Stimulated activated CD8-positive, alpha-beta memory T cell treated with anti-CD3 and anti-CD28 coated beads, Interleukin-7, amount 100 ng/mL, for 24 hours (primary cell): ENCODE measurements around the gene RAD51B.

Experiments
- DNase-seq: peaks from one replicate; pipeline ENCODE4 v3.0.0-alpha.2; 2020; ENCODE audit warnings: low read depth

Gene RAD51B

GRCh38 chr14:68306934-68307789, 487.6 kb downstream of the RAD51B start:
- DNase-seq: no peak

GRCh38 chr14:68307790-68308168, 488.2 kb downstream of the RAD51B start:
- no peak for DNase-seq

GRCh38 chr14:68308726-68309520, 489.3 kb downstream of the RAD51B start:
- DNase-seq: no peak

DNA sequence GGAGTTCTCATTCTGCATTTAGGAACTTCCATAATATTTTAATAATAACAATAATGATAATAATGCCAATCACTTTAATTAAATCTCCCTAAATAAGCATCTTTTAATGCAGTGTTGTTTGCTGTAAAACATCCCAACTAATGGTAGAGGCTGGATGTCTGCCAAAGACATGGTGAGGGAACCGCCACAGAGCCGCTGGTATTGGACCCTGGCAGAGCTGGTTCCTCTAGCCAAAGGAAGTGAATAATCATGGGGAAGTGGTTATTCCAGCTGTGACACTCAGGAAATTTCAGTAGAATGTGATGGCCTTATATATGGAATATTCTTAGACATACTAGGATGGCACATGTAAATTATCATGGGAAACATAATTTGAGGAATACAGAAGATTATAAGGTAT, 490.0 kb downstream of the RAD51B start:
- no peak for DNase-seq

DNA sequence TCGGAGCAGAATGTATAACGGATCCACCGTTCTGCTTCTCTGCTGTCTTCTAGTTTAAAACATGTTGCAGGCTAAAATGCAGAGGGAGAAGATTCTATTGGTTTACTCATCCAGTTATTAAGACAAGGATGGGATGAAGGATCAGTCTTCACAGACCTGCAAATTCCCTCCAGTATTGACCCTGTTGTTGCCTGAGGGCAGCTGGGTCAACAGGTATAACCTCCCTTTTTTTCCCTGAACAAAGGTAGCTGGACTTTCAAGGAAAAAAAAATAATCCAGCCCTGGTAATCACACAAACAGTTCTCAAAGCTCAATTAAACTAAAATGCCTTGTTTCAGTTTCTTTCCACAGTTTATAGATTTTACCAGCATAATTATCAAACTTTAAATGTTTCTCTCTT, 492.7 kb downstream of the RAD51B start:
- no peak for DNase-seq

- DNase-seq: no peak
Measured at GRCh38 chr14:68312884-68313610, 493.5 kb downstream of the RAD51B start.

- no peak for DNase-seq
Measured at GRCh38 chr14:68314642-68315041, 495.1 kb downstream of the RAD51B start.

DNA sequence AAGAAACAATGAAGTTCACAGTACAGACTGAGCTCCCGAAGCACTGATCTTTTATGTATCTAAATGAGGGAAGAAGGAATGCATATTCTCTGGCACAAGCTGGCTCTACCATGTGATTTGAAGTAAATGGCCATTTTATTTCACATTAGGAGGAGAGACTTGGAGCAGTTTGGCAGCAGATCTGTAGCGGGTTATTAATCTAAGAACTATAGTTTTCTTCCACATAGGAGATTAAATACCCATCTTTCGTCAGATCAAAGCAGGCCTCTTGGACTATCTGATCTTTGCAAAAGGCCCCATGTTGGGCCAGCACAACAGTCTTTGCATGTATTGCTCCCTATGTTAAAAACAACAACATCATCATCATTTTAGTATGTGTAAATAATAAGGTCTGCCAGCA, 495.5 kb downstream of the RAD51B start:
- DNase-seq: no peak

DNA sequence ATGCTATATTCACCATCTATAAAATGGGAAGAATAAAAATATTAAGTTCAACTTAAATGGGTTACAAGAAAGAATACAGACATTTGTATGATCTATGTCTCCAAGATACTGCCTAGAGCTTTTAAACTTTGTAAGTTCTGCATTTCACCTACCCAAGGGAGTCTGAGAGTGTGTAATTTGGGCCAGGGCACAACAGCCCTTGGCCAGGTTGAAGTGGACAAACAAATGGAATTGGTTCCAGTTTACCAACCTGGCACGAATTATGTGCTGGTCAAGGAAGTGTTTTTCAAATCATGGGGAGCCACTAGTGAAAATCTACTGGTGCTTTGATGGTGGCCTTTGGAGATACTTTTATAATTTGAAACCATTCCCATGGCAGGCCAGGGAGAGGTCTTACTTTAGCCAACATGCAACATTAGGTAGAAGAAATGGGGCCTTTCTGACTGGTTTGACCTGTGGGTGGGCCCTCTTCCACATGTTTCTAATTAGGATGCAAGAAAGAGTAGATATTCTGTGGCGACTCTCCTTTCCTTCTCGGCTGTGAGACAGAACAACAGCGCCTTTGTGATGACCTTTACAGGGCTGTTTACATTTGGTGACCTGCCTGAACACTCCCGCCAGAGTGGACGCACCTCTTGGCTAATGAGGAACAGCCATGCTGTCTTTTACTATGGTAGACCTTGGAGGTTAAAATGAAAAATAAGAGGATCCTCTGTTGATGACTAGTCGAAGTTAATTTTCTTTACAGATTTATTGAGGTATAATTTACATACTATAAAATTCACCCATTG, 496.7 kb downstream of the RAD51B start:
- DNase-seq: no peak

- DNase-seq: no peak
Measured at GRCh38 chr14:68317239-68317638, 497.7 kb downstream of the RAD51B start.

DNA sequence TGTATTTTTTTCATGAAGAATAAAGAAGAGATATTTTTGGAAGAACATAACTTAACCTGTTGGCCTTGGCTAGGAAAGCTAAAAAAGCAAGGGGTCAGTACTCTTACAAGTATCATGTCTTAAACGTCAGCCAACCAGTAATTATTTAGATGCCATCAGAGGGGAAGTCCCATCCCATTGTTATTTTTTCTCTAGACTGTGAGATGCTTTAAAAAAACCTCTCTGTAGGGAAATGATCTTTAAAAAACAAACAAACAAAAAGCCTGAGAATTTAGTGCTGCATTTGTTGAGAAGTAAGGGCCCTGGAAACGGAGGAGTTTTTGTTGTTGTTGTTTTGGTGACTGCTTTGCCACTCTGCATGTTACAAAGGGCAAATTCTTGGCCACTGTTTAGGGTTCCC, 499.2 kb downstream of the RAD51B start:
- DNase-seq: no peak

DNA sequence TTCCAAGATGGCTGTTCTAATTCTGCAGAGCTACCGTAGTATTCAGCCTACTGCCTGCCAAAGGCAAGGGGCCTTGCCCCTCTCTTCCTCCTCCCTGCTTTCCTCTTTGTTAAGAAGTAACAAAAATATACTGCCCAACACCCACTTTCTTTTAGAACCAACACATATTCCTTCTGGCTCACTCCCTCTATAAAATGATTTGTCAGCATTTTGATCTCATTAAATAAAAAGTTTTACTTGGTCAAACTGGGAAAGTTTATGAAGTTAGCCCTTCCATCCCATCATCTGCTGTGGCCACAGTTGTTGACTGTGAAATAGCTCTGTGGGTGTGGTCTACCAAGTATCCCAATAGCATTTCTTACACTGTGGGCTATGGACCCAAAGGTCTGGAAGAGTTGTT, 500.9 kb downstream of the RAD51B start:
- DNase-seq: no peak

DNA sequence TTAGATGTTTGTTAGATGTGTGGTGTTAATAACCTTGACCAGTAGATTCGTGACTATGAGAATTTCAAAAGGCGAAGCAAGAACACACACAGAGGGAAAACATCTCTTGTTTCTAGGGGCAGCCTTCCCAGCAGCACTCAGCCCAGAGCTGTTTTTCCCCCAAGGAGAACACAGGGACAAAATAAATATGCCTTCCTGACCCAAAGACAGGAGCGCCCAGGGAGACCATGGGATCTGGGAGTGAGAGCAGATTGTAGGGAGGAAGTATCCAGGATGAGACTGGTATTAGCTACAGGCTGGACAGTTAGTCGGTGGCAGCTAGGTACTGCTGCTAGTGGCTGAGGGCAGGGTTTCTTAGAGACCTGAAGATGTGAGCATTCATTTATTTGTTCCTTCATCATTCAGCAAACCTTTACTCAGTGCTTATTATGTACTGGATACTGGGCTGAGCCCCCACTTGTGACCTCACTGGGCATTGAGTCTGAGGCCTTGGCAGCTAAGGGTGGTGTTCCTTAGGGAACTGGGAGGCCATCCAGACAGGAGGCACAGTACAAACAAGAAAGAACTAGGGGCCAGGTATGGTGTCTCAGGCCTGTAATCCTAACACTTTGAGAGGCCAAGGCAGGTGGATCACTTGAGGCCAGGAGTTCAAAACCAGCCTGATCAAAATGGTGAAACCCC, 503.5 kb downstream of the RAD51B start:
- no peak for DNase-seq

GRCh38 chr14:68325267-68325807, 505.8 kb downstream of the RAD51B start:
- DNase-seq: no peak

DNA sequence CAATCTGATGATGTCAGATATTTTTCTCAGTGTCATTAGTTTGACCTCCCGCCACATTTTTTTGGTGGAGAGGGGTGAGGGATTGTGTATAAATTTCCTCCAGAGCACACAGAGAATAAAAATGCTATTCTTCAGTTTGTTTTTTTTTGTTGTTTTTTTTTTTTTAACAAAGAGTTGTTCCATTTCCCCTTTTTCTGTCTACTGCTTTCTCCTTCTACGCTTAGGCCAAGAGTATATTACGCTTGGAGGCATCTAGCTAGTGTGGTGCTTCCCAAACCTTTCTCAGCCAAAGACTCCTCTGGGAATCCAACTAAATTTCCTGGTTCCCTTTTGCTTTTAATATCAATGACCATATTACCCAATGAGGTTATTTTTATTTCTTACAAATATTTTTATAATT, 507.7 kb downstream of the RAD51B start:
- no peak for DNase-seq

- DNase-seq: no peak
Measured at GRCh38 chr14:68328509-68328908, 508.9 kb downstream of the RAD51B start.

- no peak for DNase-seq
Measured at GRCh38 chr14:68331426-68331825, 511.8 kb downstream of the RAD51B start.

- DNase-seq: no peak
Measured at GRCh38 chr14:68331991-68332390, 512.4 kb downstream of the RAD51B start.

- DNase-seq: no peak
Measured at GRCh38 chr14:68333262-68333661, 513.7 kb downstream of the RAD51B start.

GRCh38 chr14:68335312-68335711, 515.7 kb downstream of the RAD51B start:
- DNase-seq: no peak

- DNase-seq: no peak
Measured at GRCh38 chr14:68336165-68336564, 516.6 kb downstream of the RAD51B start.
